ENCODE measurements around the gene CRNN.

The CRNN gene

GRCh38 chr1:152413909-152414308, at the start of gene CRNN:
CRNN (minus strand) TSS chr1:152414263; CDS start chr1:152412233, 2,030 bp downstream.
- DNase-seq = no peak

GRCh38 chr1:152462636-152463035, 48.6 kb upstream of the CRNN start:
- DNase-seq = no peak

DNA sequence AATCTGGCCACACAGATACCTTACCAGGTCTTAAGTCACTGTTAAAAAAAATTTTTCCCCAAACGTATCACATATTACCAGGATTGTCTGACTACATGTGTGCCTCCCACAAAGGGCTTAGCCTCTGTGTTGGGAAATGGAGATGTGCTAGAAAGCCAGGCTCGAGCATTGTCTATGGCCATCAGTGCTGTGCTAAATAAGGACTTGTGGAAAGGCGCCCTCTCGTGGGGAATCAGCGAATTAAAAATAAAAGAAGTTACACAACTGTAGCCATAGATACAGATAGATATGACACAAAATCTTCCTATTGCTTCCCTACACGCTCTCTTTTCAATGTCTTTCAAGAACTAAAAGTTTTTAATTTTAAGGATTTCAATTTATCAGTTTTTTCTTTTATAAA, 47.5 kb upstream of the CRNN start:
- DNase-seq = no peak

DNA sequence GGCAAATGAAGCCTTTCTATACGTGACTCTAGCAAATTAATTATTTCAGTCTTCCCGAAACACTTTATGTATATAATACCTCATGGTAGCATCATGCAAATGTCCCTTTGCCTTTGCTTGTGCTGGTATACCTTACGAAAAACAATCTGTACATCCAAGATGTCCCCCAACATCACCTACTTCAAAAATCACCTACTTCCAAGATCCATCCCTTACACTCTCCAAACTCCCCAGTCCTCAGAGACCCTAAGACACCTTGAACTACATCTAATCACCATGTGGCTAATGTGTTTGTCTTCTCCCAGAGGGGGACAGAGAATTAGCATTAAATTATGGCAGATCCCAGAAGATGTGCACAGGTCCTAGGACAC, 46.5 kb upstream of the CRNN start:
- no peak for DNase-seq

GRCh38 chr1:152459596-152460528, 45.8 kb upstream of the CRNN start:
- no peak for DNase-seq

DNA sequence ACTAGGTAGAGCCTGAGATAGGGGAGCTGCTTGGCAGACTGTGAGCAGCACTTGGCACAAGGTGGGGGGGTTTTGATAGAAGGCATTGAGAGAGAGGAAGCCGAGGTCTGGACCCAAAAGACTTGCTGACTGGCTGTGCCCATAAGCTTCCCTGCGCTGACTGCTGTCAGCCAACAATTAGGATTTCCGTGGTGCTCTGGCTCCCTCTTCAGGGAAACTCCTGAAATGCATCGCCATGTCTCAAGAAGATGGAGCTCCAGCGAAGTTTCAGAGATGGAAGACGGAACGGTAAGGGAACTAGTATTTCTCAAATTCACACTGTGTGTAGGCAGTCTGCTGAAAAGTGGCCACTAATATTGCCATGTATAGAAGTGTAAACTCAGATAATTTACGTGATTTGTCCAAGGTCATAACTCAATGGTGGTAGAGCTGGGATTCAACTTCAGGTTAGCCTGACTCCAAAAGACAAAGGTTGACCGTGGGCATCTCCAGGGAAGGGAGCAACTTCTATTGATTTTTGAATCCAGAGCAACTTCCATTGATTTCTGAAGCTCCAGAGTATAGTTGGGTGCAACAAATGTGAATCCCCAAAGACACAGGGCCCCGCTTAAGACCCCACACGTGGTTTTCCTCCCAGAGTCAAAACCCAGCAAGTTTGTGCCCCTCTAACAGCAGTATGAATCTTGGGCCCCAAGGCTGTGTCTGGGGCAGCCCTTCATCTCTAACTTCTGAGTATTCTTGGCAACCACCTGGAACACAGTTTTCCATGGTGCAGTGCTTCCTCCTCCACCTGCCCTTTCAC, 44.5 kb upstream of the CRNN start:
- DNase-seq = no peak

DNA sequence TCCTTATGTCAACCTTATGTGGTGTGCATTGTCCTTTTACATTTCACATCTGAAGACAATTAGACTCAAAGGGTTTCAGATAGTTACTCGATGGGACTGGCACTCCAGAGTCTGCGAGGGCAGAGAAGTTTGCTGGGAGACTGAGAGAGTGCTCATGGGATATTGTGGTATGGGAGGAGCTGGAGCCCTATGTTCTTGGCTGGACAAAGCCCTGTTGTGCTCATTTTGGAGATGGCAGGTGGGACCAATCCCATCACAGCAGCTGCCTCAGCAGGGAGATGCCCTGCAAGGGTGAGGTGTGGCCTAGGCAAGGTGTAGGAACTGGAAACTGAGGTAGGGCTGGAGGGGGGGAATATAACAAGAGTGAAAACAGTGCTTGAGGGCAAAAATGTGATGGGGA, 43.5 kb upstream of the CRNN start:
- no peak for DNase-seq

DNA sequence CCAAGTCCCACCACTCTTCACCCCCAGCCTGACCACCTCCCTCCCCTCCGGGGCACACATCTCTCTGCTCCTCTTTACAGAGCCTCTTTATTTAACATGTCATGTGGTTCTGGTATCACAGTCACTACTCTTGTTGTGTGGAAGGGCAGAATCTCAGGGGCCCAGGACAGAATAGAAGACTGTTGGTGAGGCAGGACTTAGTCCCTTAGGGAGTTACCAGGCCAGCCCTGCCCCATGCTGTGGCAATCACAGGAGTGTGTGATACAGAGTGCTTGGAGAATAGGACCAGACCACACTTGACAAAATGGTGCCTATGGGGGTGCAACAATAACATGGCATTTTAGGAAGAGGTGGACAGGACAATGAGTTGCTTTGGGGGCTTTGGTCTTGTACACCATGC, 43.0 kb upstream of the CRNN start:
- DNase-seq = no peak

DNA sequence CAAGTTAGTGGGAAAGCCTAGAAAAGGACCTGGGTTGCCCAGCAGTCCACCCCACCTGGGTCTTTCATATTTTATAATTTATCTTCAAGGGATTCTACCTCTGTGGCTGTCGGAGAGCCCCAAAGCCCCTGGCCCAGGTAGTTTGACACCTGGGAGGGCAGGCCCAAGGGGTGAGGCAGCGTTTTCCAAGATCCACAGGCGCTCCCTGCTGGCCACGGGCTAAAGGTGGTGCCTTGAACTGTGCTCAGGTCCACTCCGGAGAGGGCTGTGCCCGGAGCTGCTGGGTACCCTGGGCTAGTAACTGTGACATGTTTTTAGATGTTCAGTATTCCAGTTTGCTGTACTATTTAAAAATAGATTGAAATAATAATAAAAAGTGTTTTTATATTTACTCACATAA, 37.2 kb upstream of the CRNN start:
- no peak for DNase-seq

- DNase-seq = no peak
These were observed 35.6 kb upstream of the CRNN start for GRCh38 chr1:152449661-152450060.

DNA sequence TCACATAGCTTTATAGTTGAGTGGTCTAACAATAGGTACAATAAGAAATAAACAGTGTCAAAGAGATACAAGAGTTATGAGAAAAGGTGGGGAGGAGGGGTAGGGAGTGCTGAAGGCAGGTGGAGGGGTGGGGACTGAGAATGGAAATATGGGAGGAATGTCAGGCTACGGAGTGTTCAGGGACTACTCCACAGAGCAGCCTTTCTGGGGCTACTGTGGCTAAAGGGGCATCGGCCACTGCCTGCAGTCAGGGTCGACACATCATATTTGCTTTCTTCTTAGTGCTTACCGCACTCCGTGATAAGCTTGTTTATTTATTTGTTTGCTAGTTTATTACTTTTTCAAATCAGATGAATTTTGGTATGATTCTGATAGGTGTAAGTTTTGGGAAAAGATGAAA, 34.4 kb upstream of the CRNN start:
- no peak for DNase-seq

DNA sequence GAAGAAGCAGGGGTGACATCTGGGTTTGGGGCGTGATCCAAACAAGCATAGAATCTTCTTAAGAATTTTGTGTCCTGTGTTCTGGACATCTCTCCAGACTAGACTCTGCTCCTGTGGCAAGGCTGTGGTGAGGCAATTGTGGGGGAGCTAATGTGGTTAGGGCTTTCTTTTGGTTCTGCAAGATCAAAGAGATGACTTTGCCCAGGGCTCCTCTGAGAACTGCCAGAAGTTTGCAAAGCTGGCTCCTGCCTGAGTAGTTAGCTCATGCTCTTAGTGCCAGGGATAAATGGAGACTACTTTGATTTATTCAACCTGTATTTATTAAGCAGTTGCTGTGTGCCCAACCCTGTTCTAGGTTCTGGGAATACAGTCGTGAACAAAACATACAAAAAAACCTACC, 34.0 kb upstream of the CRNN start:
- no peak for DNase-seq

DNA sequence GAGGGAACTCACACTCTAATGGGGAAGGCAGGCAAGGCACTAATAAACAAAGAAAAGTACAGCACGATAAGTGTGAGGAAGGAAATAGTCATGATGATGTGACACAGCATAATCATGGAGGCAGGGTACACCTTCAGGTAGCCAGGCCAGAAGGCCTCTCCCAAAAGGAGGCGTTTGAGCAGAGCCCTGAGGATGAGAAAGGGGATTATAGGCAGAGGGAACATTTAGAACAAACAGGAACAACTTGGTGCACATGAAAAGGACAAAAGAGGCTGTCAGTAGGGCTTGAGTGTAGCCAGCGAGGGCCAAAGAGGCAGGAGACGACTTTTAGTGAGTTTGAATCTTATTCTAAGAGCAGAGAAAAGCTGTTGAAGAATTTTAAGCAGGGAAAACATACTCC, 33.4 kb upstream of the CRNN start:
- no peak for DNase-seq

DNA sequence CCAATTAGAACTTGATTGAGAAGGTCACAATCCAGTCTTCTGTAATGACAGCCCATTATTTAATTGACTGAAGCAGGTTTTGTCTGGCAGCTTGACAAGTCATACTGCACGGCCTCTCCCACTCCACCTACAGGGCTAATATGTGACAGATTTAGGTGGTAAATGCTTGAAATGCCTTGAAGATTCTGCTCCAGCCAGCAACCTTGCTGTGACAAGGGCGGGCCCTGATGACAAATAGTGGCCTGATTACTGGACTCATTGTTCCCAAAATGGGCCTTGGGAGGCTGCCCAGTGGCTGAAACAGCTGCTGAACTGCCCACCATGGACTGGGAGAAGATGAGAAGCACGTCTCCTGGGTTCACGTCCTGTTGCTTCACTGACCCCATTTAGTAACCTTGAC, 30.0 kb upstream of the CRNN start:
- DNase-seq = no peak

- no peak for DNase-seq
These were observed 28.7 kb upstream of the CRNN start for GRCh38 chr1:152442765-152443164.

GRCh38 chr1:152442301-152442700, 28.2 kb upstream of the CRNN start:
- no peak for DNase-seq

GRCh38 chr1:152441756-152442155, 27.7 kb upstream of the CRNN start:
- no peak for DNase-seq

GRCh38 chr1:152440635-152441471, 26.8 kb upstream of the CRNN start:
- peak; percentile 65 for DNase-seq

DNA sequence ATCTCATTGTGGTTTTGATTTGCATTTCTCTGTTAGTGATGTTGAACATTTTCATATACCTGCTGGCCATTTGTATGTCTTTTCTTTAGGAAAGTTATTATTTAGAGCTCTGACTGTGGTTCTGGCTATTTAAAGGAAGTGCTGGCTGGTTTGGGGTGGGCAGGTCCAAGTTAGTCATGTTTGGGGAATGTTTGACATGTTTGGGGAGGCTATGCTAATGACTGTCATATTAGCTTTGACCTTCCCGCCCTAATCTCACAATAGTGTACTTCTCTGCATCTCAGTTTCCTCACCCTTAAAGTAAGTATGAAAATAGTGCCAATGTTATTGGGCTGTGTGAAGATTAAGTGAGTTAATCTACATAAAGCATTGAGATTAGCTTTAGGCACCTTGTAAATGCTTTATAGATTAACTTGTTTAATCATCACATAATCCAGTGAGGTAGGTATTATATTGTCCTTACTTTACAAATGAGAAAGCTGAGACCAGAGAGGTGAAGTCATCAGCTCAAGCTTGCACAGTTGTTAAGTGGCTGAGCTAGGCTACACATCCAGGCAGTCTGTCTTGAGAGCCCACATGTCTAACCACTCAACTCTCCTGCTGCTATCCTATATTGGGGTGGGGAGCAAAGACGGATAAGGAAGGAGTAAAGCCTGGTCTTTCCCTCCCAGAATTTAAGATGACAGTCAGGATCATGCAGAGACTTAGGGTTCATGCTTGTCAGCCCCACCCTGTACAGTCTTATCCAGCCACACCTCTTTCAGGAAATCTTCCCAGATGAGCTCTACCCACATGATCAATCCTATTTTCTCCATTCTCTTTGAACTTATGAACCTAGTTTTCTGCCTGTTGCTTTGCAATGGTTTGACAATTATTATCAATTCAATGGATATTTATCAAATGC, 22.8 kb upstream of the CRNN start:
- DNase-seq = no peak

GRCh38 chr1:152427458-152427857, 13.4 kb upstream of the CRNN start:
- DNase-seq = no peak

- no peak for DNase-seq
These were observed 12.7 kb upstream of the CRNN start for GRCh38 chr1:152426731-152427130.

DNA sequence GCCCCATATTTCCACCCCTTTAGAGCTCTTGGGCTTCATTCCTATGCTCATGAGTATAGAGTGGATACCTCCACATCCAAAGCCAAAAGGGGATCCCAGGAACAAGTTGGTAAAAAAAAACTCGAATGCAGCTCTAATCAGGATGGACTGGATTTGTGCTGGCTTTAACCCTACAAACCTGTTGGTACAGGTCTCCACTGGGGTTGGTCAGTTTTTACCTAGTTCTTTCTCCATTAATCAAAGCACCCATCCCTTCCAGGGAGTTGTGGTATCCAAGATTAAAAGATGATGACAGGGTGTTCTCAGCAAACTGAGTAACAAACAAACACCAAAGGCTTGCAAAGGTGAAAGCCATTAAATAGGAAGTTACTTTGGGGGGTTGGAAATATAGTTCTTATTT, 5.9 kb upstream of the CRNN start:
- DNase-seq = no peak
